SK-N-SH (cell line): ENCODE results near the gene TFRC. TPM values are rescaled to one million over a fixed set of nuclear protein-coding genes. Genes with fewer than 3 reads are reported as not detected.

Experiments used
- CTCF ChIA-PET: fragments of 300-600, 350-600 bp; formaldehyde crosslinking; extraction: SDS; loops from one replicate; lab custom pipeline; 2021; lab: Yijun Ruan, JAX
- POLR2A ChIA-PET: fragments of 350-600 bp; sonication (Branson Sonifier 250); formaldehyde crosslinking; extraction: SDS; loops from one replicate; lab custom pipeline; 2020; ENCODE audit warnings: antibody characterized with exemption, inconsistent platforms; lab: Yijun Ruan, JAX
- DNase-seq: peaks from one replicate; pipeline ENCODE4 v3.0.0; 2012
- H2AFZ ChIP-seq: fragments of 200-600 bp; sonication (generic); 2 replicates; pipeline ENCODE4 v1.8.1; 2016; ENCODE audit warnings: antibody characterized with exemption, mild to moderate bottlenecking, low read depth
- H3F3A ChIP-seq: fragments of 200-600 bp; sonication (generic); replicated peaks from 2 replicates; pipeline ENCODE3; 2016; ENCODE audit warnings: antibody characterized with exemption, mild to moderate bottlenecking; ENCODE audit not compliant: insufficient read depth
- H3K27ac ChIP-seq, 2 experiments: fragments of 200-500 bp in 1 of 2; fragments of 200-600 bp in 1 of 2; sonication (Bioruptor generic) in 1 of 2; sonication (generic), shearing (Covaris generic) in 1 of 2; 2 replicates each; pipeline versions ENCODE4 v1.5.1 to v1.6.1; 2014 to 2016; ENCODE audit warnings: low read depth in 2 of 2, inconsistent platforms in 1 of 2, low read length in 1 of 2, mild to moderate bottlenecking in 1 of 2, mixed read lengths in 1 of 2
- H3K27me3 ChIP-seq: fragments of 200-600 bp; sonication (generic), shearing (Covaris generic); 2 replicates; pipeline ENCODE4 v1.6.1; 2016; ENCODE audit warnings: mixed run types; ENCODE audit not compliant: insufficient read depth
- H3K36me3 ChIP-seq, 2 experiments: fragments of 200-500 bp in 1 of 2; fragments of 200-600 bp in 1 of 2; sonication (Bioruptor generic) in 1 of 2; sonication (generic) in 1 of 2; replicated peaks in 1 of 2; 2 replicates each; pipeline versions ENCODE3 to v1.5.1; 2014 to 2016; ENCODE audit warnings: low read length in 1 of 2, mild to moderate bottlenecking in 1 of 2; ENCODE audit not compliant: insufficient read depth in 2 of 2, control insufficient read depth in 1 of 2
- H3K4me1 ChIP-seq, 2 experiments: fragments of 200-500 bp in 1 of 2; fragments of 200-600 bp in 1 of 2; sonication (Bioruptor generic) in 1 of 2; sonication (generic), shearing (Covaris generic) in 1 of 2; 2 replicates each; pipeline versions ENCODE4 v1.5.1 to v1.6.1; 2014 to 2016; ENCODE audit warnings: low read depth in 1 of 2, low read length in 1 of 2, mixed run types in 1 of 2; ENCODE audit not compliant: insufficient read depth in 2 of 2, control insufficient read depth in 1 of 2
- H3K4me2 ChIP-seq: fragments of 200-600 bp; sonication (generic), shearing (Covaris generic); 2 replicates; pipeline ENCODE4 v1.6.1; 2017; ENCODE audit warnings: mixed run types
- H3K4me3 ChIP-seq, 2 experiments: fragments of 200-500 bp in 1 of 2; fragments of 200-600 bp in 1 of 2; sonication (Bioruptor generic) in 1 of 2; sonication (generic), shearing (Covaris generic) in 1 of 2; 2 replicates each; pipeline versions ENCODE4 v1.5.1 to v1.8.1; 2014 to 2016; ENCODE audit warnings: low read depth in 2 of 2, inconsistent platforms in 1 of 2, low read length in 1 of 2, mild to moderate bottlenecking in 1 of 2, mixed read lengths in 1 of 2, moderate library complexity in 1 of 2
- H3K79me2 ChIP-seq: fragments of 200-600 bp; sonication (generic); 2 replicates; pipeline ENCODE4 v1.8.1; 2017; ENCODE audit warnings: mild to moderate bottlenecking; ENCODE audit not compliant: insufficient read depth
- H3K9ac ChIP-seq: fragments of 200-600 bp; sonication (generic); 2 replicates; pipeline ENCODE4 v1.6.1; 2017; ENCODE audit warnings: mixed run types
- H3K9me2 ChIP-seq: fragments of 200-600 bp; sonication (generic); 2 replicates; pipeline ENCODE4 v1.6.1; 2017; ENCODE audit warnings: mixed run types
- H3K9me3 ChIP-seq: fragments of 200-600 bp; sonication (generic); 2 replicates; pipeline ENCODE4 v1.6.1; 2017; ENCODE audit warnings: mixed run types, mild to moderate bottlenecking, moderate library complexity
- H4K20me1 ChIP-seq: fragments of 200-600 bp; sonication (generic); 2 replicates; pipeline ENCODE4 v1.6.1; 2017; ENCODE audit warnings: mild to moderate bottlenecking, mixed run types; ENCODE audit not compliant: insufficient read depth
- EZH2phosphoT487 ChIP-seq: fragments of 200-600 bp; sonication (generic); IDR thresholded peaks from 2 replicates; pipeline ENCODE4 v1.6.1; 2017; ENCODE audit warnings: low read depth, mixed run types, mild to moderate bottlenecking, antibody characterized with exemption, moderate library complexity, borderline replicate concordance
- FOSL2 ChIP-seq: IDR thresholded peaks from 2 replicates; pipeline ENCODE4 v1.4.0; 2012; ENCODE audit warnings: low read depth, mild to moderate bottlenecking, moderate library complexity, borderline replicate concordance
- FOXJ3 ChIP-seq: sonication (generic); formaldehyde crosslinking; IDR thresholded peaks from 2 replicates; pipeline ENCODE4 v1.5.1; 2020; ENCODE audit warnings: mild to moderate bottlenecking, missing genetic modification reagents
- FOXM1 ChIP-seq: IDR thresholded peaks from 2 replicates; pipeline ENCODE4 v1.4.0; 2012; ENCODE audit warnings: low read depth, mild to moderate bottlenecking
- GABPA ChIP-seq: IDR thresholded peaks from 2 replicates; pipeline ENCODE4 v1.4.0; 2012; ENCODE audit warnings: low read depth, mild to moderate bottlenecking
- JUND ChIP-seq: IDR thresholded peaks from 2 replicates; pipeline ENCODE4 v1.4.0; 2012
- MEF2A ChIP-seq: IDR thresholded peaks from 2 replicates; pipeline ENCODE4 v1.4.0; 2012; ENCODE audit warnings: low read depth, borderline replicate concordance
- MXI1 ChIP-seq: IDR thresholded peaks from 2 replicates; pipeline ENCODE4 v1.6.1; 2012; ENCODE audit warnings: mild to moderate bottlenecking, low read depth, low read length, improper control_type of control experiment
- RAD21 ChIP-seq: IDR thresholded peaks from 2 replicates; pipeline ENCODE4 v1.6.1; 2012; ENCODE audit warnings: mild to moderate bottlenecking, low read length
- RFX5 ChIP-seq: IDR thresholded peaks from 2 replicates; pipeline ENCODE4 v1.6.1; 2012; ENCODE audit warnings: mild to moderate bottlenecking, improper control_type of control experiment, low read length
- RXRA ChIP-seq: IDR thresholded peaks from 2 replicates; pipeline ENCODE4 v1.4.0; 2012; ENCODE audit warnings: low read depth, mild to moderate bottlenecking, borderline replicate concordance
- SIN3A ChIP-seq: IDR thresholded peaks from 2 replicates; pipeline ENCODE4 v1.6.1; 2012; ENCODE audit warnings: low read depth, mild to moderate bottlenecking, low read length, moderate library complexity, borderline replicate concordance
- SMC3 ChIP-seq: IDR thresholded peaks from 2 replicates; pipeline ENCODE4 v1.6.1; 2012; ENCODE audit warnings: low read depth, low read length, improper control_type of control experiment
- TAF1 ChIP-seq: IDR thresholded peaks from 2 replicates; pipeline ENCODE4 v1.6.1; 2012; ENCODE audit warnings: low read depth, mild to moderate bottlenecking, low read length, moderate library complexity, borderline replicate concordance
- WGBS: methylation state at CpG from one replicate; pipeline ENCODE4 v1.1.6; 2017; ENCODE audit warnings: low lambda C conversion rate; 5-methylcytosine and 5-hydroxymethylcytosine counted together
- polyA plus RNA-seq, 3 experiments: library from polyadenylated mRNA; depleted of rRNA; stranded (reverse); fragments of >200 nt; gene quantifications; 2 replicates each; pipeline ENCODE4 v1.2.3, GENCODE V29; 2012
- TF ChIP-seq, protein P1 (sequence below): fragments of 150-350 bp; IDR thresholded peaks from 2 replicates; pipeline ENCODE4 v1.6.1; 2016; ENCODE audit warnings: mild to moderate bottlenecking, low read depth, low read length
- TF ChIP-seq, protein P2 (sequence below): IDR thresholded peaks from 2 replicates; pipeline ENCODE4 v1.6.1; 2012; ENCODE audit warnings: mild to moderate bottlenecking, low read depth, low read length, moderate library complexity
- TF ChIP-seq, protein P3 (sequence below): fragments of 200-600 bp; sonication (generic); IDR thresholded peaks from 2 replicates; pipeline ENCODE4 v1.6.1; 2017; ENCODE audit warnings: antibody characterized with exemption, mild to moderate bottlenecking, moderate library complexity
- TF ChIP-seq, protein P4 (sequence below): IDR thresholded peaks from 2 replicates; pipeline ENCODE4 v1.4.0; 2012; ENCODE audit warnings: low read depth

The TFRC gene
- polyA plus RNA-seq, 1 of the 3 experiments (the other 2 are of a cell fraction), result 35.0 TPM

DNA sequence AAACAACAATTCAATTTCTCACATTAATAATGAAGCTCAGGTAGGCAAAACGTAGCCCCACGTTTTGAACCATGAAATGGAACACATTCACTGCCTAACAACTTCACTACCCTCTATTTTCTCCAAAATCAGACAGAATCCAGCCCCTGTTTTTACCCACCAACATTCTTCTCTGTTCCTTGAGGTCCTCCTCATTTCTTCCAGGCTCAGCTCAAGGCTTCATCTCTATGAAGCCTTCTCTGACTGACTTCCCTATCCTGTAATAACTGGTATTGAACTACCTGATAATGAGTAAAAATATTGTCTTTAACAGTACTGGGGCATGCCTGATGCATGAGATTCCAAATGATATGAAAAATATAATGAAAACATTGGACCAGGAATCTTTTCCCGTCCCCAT is 2.2 kb downstream of the TFRC start:
- TF ChIP-seq, protein P1, sequence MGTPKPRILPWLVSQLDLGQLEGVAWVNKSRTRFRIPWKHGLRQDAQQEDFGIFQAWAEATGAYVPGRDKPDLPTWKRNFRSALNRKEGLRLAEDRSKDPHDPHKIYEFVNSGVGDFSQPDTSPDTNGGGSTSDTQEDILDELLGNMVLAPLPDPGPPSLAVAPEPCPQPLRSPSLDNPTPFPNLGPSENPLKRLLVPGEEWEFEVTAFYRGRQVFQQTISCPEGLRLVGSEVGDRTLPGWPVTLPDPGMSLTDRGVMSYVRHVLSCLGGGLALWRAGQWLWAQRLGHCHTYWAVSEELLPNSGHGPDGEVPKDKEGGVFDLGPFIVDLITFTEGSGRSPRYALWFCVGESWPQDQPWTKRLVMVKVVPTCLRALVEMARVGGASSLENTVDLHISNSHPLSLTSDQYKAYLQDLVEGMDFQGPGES, result no peak
- TF ChIP-seq, all 33 proteins: peak for 0
- peaks cover 39% of the 10 kb centered on the region for H4K20me1 ChIP-seq
- H3K9me2 ChIP-seq, result no peaks in the 10 kb centered on the region
- POLR2A ChIA-PET, result interaction anchor here (0.6 kb wide), 2 partner anchors 217 to 235 kb away, joined by 3 to 4 read pairs; no protein-coding TSS in a partner anchor
- DNase-seq, result no peak
- peaks cover 5% of the 10 kb centered on the region for H3F3A ChIP-seq
- no peaks in the 10 kb centered on the region for H3K9me3 ChIP-seq
- no peaks in the 10 kb centered on the region for H3K27me3 ChIP-seq
- peaks cover 0 to 7% of the 10 kb centered on the region in 2 experiments; a peak in 2 of 4 replicates for H3K4me1 ChIP-seq
- no peak overlapping the region for H3K4me3 ChIP-seq
- CTCF ChIA-PET, result interaction anchor here (0.6 to 3.9 kb wide), 10 partner anchors 10 to 672 kb away, joined by 3 to 31 read pairs (median 4); no protein-coding TSS in a partner anchor
- 94% methylated on average over 3 of the region's 3 CpGs for WGBS
- peak overlapping the region; percentile 86 for H3K4me2 ChIP-seq
- peaks cover 5 to 7% of the 10 kb centered on the region in 2 experiments for H3K36me3 ChIP-seq
- peaks cover 60% of the 10 kb centered on the region for H3K79me2 ChIP-seq
- no peak overlapping the region for H2AFZ ChIP-seq
- H3K9ac ChIP-seq, result no peak overlapping the region
- no peak overlapping the region for H3K27ac ChIP-seq

DNA sequence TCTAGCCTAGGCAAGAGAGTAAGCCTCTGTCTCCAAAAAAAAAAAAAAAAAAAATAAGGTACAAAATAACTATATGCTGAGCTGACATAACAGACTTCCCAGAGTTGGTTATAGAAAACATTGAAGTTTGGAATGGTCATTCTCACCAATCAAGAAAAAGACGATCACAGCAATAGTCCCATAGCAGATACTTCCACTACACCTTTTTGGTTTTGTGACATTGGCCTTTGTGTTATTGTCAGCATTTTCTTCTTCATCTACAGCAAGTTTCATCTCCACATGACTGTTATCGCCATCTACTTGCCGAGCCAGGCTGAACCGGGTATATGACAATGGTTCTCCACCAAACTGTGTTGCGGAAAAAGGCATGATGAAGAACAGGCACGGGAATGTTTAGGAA is 6.9 kb downstream of the TFRC start:
- H4K20me1 ChIP-seq, result peaks cover 28% of the 10 kb centered on the region
- no peaks in the 10 kb centered on the region; a peak in 1 of 4 replicates for H3K4me1 ChIP-seq
- no peak overlapping the region for H3K27ac ChIP-seq
- 89% methylated on average over 6 of the region's 6 CpGs for WGBS
- POLR2A ChIA-PET, result interaction anchor here (0.7 to 0.9 kb wide), 2 partner anchors 9 to 132 kb away, joined by 3 read pairs; no protein-coding TSS in a partner anchor
- H3K9me3 ChIP-seq, result no peaks in the 10 kb centered on the region
- no peak overlapping the region for H2AFZ ChIP-seq
- no peak overlapping the region for H3K4me2 ChIP-seq
- no peak overlapping the region for H3K9ac ChIP-seq
- TF ChIP-seq MEF2A, result no peak
- TF ChIP-seq FOSL2, result no peak
- TF ChIP-seq RAD21, result no peak
- TF ChIP-seq, protein P2, sequence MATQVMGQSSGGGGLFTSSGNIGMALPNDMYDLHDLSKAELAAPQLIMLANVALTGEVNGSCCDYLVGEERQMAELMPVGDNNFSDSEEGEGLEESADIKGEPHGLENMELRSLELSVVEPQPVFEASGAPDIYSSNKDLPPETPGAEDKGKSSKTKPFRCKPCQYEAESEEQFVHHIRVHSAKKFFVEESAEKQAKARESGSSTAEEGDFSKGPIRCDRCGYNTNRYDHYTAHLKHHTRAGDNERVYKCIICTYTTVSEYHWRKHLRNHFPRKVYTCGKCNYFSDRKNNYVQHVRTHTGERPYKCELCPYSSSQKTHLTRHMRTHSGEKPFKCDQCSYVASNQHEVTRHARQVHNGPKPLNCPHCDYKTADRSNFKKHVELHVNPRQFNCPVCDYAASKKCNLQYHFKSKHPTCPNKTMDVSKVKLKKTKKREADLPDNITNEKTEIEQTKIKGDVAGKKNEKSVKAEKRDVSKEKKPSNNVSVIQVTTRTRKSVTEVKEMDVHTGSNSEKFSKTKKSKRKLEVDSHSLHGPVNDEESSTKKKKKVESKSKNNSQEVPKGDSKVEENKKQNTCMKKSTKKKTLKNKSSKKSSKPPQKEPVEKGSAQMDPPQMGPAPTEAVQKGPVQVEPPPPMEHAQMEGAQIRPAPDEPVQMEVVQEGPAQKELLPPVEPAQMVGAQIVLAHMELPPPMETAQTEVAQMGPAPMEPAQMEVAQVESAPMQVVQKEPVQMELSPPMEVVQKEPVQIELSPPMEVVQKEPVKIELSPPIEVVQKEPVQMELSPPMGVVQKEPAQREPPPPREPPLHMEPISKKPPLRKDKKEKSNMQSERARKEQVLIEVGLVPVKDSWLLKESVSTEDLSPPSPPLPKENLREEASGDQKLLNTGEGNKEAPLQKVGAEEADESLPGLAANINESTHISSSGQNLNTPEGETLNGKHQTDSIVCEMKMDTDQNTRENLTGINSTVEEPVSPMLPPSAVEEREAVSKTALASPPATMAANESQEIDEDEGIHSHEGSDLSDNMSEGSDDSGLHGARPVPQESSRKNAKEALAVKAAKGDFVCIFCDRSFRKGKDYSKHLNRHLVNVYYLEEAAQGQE, result no peak
- no peak for TF ChIP-seq SMC3
- TF ChIP-seq, protein P3, sequence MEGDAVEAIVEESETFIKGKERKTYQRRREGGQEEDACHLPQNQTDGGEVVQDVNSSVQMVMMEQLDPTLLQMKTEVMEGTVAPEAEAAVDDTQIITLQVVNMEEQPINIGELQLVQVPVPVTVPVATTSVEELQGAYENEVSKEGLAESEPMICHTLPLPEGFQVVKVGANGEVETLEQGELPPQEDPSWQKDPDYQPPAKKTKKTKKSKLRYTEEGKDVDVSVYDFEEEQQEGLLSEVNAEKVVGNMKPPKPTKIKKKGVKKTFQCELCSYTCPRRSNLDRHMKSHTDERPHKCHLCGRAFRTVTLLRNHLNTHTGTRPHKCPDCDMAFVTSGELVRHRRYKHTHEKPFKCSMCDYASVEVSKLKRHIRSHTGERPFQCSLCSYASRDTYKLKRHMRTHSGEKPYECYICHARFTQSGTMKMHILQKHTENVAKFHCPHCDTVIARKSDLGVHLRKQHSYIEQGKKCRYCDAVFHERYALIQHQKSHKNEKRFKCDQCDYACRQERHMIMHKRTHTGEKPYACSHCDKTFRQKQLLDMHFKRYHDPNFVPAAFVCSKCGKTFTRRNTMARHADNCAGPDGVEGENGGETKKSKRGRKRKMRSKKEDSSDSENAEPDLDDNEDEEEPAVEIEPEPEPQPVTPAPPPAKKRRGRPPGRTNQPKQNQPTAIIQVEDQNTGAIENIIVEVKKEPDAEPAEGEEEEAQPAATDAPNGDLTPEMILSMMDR, result no peak
- no peak for TF ChIP-seq TAF1
- no peak for TF ChIP-seq FOXJ3 (CRISPR knock-in tag)
- TF ChIP-seq FOXM1, result no peak
- no peak for TF ChIP-seq JUND
- no peak for TF ChIP-seq EZH2phosphoT487
- TF ChIP-seq, protein P4, sequence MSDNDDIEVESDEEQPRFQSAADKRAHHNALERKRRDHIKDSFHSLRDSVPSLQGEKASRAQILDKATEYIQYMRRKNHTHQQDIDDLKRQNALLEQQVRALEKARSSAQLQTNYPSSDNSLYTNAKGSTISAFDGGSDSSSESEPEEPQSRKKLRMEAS, result no peak
- no peak for TF ChIP-seq RFX5
- TF ChIP-seq MXI1, result no peak
- no peak for TF ChIP-seq GABPA
- no peak for TF ChIP-seq RXRA
- TF ChIP-seq SIN3A, result no peak
- TF ChIP-seq, all 33 proteins: peak for 0
- DNase-seq, result no peak
- Histone ChIP-seq H3K79me2 (peaks cover 42% of the 10 kb centered on the region), H3K9me2 (no peaks in the 10 kb centered on the region), H3K27me3 (no peaks in the 10 kb centered on the region), H3K4me3 (no peak overlapping the region), H3F3A (no peaks in the 10 kb centered on the region), H3K36me3 (peaks cover 28 to 33% of the 10 kb centered on the region in 2 experiments)
- CTCF ChIA-PET, result interaction anchor here (0.7 to 8.9 kb wide), 6 partner anchors 25 to 181 kb away, joined by 3 to 258 read pairs (median 5); no protein-coding TSS in a partner anchor
